GM21390 (cell line): Measurements from ENCODE around the gene KLF13.
"Not testable (repeated sequence)": the region's sequence is repeated elsewhere in the genome, so short reads cannot be mapped to it uniquely, and the experiment has no call there.

Experiments used
- ATAC-seq: cut with Tn5 transposase; IDR thresholded peaks from one replicate; pipeline ENCODE4 v1.9.1; 2021; ENCODE audit not compliant: unreplicated experiment

Gene KLF13

GRCh38 chr15:31344823-31345605 is 18.4 kb downstream of the KLF13 start:
- ATAC-seq: no peak

DNA sequence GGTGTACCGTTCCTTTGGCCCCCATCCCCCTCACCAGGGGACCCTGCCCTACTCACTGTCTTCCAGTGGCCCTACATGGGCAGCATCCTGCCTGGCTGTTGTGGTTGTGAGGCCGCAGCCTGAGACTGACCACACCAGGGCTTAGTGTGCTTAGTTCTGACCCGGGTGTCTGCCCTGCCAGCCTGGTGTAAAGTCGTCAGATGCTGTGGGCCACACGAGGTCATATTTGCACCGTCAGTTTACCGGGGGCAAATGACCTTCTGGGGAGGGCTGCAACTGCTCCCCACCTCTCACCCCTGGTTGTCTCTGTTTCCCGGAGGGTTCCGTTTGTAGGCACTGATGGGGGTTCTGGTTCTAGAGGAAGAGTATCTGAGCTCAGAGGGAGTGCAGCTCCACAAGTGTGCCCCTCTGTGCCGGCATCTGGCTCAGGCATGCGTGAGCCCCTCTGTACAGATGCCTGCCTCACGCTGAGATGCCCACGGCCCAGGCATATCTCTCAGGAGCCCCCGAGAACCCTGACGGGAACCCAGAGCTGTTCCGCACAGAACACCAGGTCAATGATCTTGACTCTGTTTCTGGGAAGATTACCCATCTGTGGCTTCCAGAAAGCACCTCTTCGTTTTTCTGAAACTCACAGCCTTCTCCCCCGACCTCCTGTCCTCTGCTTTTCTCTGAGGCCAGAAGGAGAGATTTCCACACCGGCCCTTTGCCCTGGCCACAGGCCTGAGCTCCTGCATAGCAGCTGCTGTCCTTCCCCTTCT is 19.2 kb downstream of the KLF13 start:
- no peak for ATAC-seq

DNA sequence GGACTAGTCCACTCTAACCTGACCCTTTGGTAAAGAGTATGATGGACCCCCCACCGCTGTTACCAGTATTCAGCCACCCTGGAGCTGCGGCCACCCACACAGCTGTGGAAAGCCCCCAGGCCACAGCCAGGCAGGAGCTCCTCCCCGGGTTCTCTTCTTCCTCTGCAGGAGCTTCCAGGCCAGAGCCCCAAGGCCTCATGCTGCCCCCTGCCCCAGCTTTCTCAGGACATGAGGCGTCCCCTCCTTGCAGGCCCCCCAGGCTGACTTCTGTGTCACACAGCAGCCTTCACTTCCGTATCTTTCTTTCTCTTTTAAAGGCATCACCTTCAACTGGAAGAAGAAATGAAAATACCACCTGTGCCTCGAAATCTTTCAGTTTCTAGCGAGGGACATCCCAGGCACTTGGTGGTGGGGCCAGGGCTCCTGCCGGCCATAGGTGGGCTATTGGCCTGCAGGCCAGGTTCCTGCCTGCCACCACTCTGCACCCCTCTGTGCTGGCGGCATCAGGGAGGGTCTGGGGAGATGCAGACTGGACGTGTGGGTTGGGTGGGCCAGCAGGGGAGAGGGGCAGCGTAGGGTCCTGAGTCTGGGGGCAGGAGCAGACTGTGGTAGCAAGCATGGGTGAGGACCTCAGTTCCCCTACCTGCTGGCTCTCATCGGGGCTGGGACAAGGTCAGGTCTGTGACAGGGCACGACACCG is 19.9 kb downstream of the KLF13 start:
- ATAC-seq: no peak

DNA sequence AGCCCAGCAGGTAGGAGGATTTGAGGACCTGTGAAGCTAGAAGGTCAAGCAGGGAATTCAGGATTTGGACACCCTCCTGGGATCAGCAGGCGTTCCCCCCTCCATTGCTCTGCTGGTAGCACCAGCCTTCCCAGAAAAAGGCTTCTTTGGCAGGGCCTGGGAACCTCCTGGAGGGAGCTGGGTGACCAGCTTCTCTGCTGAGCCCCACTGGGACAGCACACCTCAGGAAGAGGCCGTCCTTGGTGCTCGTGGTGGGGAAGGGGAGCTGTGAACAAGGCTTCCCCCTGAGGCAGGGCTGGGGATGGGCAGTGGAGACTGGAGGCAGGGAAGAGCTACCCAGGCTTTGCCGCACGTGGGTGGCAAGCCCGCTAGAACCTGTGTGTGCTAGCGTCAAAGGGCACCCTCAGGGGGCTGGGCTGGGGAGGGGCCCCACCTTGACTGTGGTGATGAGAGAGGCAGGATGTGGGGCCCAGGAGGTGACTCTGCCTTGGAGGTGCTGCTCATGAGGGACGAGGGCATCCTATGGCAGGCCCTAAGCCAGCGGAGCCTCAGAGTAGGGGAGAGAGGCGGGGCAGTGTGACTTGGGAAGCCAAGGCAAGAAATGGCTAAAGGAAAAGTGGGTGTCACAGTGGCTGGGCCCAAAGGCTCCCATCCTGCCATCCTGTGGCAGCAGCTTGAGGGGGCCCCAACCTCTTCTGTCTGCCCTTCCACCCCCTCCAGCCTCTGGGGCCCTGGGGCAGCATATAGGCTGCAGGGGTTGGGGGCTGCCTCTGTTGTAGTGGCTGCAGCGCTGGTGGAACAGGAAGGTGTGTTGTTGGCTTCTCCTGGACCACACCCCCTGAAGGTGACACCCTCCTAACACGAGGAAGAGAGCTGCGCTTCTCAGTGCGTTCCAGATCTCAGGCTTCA is 20.7 kb downstream of the KLF13 start:
- no peak for ATAC-seq

GRCh38 chr15:31347981-31348803 is 21.6 kb downstream of the KLF13 start:
- ATAC-seq: no peak

DNA sequence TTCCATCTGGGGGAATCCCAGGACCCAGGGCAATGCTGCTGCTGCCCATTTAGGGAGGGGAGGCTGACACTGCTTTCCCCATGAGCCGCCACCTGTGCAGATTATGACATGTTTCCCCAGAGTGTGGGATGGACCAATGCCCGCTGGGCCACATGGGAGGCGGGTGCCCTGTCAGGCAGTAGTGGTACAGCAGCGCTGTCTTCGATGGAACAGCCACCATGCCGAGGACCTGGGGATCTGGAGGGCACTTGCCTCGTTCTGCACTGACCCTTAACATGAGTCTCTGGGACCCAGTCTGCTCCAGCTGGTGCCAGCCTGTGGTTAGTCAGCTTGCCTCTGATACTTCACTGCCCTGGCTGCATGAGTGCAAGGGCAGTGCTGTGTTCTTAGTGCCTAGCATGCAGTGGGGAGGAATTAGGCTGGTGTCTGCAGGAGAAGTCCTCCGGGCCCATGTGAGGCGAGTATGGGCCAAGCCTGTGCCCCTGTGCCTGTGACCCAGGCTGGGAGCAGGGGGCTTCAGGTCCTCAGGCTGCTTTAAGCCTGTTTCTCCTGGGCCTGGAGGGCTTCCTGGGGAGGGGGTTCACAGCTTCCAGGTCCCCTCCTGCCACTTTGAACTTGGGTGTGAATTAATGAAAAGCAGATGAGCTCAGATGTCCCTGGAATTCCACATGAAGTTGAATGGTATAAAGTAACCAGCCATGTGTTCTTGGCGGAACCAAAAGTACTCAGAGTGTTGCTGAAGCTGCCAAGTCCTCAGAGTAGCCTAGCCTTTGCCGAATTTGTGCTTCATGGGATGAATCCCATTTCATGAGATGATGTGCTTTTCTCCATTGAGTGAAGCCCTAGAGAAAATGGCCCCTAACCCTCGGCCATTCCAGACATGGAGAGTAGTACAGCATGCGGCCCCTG is 22.9 kb downstream of the KLF13 start:
- no peak for ATAC-seq

- no peak for ATAC-seq
Measured at GRCh38 chr15:31350771-31351170, 24.1 kb downstream of the KLF13 start.

DNA sequence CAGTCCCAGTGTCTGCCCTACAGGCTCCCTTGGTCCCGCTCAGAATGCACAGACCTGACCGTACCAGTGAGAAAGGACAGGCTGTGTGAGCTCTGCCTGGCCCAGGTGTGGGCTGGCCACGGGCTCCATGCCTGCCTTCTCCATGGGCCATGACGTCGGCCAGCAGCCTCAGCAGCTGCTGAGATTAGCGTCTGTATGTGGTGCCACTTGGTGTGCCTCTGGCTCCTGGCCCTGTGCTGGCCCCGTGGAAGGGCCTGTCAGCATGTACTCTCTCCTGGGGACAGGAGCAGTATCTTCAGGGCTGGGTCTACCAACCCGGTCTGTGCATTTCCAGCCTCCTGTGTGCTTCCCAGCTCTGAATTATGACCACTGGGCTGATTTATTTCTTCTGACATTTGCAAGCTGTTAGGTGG is 25.7 kb downstream of the KLF13 start:
- no peak for ATAC-seq

- peak; percentile 60 for ATAC-seq
Measured at GRCh38 chr15:31352911-31353811, 26.5 kb downstream of the KLF13 start.

DNA sequence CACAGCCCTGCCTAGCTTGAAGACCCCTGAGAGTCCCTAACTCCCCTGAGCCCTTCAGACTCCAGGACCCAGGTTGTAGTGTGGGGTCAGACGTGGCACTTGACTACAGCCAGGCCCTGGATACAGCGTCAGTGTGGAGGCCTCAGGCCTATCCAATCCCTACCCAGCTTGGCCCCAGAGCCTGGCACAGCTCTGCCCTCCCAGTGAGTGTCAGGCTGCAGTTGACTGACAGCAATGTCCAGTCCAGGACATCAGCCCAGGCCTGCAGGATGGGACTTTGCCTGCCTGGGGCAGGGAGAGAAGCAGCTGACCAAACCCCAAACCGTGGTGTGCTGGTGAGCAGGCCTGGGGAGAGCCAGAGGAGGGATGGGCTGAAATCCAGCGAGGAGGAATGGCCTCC is 27.3 kb downstream of the KLF13 start:
- no peak for ATAC-seq

DNA sequence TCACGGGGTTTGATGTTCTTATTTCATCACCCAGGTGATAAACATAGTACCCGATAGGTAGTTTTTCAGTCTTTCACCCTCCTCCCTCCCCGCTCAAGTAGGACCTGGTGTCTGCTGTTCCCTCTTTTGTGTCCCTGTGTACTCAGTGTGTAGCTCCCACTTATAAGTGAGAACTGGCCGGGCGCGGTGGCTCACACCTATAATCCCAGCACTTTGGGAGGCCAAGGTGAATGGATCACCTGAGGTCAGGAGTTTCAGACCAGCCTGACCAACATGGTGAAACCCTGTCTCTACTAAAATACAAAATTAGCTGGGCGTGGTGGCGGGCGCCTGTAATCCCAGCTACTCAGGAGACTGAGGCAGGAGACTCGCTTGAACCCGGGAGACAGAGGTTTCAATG is 29.5 kb downstream of the KLF13 start:
- ATAC-seq: not testable (repeated sequence)

- ATAC-seq: no peak
Measured at GRCh38 chr15:31357148-31357547, 30.5 kb downstream of the KLF13 start.

- ATAC-seq: no peak
Measured at GRCh38 chr15:31358163-31358562, 31.5 kb downstream of the KLF13 start.

DNA sequence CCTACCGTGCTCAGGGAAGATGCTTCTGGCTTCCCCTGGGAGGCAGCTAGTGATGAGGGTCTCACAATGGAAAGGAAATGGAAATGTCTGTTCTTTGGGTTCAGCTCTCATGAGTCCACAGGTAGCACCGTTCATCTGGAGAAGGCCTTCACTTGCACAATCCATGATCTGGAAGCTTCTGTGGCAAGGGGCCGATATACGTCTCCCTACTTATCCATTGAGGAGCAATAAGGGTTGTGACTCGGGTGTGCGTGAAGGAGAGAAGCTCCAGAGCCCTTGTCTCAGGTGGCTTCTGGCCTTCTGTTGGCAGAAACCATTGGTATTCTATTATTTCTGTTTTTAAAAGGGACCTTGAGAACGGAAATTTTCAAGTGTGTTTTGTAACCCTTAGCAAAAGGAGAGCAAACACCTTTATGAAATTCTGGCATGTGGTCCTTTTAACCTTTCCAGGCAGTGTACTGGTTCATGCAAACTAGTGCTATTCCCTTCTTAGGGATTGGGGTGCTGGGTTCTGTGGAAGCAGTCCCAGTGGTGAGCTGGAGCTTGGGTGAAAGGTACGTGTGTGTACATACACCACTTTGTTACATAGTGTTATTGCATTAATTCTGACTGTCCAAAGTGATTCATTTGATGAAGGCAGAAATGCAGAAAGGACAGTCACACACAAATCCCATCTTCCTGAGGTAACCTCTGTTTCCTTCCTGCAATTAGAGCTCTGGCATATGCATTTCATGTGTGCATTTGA is 32.5 kb downstream of the KLF13 start:
- ATAC-seq: no peak

GRCh38 chr15:31359702-31360111 is 33.1 kb downstream of the KLF13 start:
- no peak for ATAC-seq

DNA sequence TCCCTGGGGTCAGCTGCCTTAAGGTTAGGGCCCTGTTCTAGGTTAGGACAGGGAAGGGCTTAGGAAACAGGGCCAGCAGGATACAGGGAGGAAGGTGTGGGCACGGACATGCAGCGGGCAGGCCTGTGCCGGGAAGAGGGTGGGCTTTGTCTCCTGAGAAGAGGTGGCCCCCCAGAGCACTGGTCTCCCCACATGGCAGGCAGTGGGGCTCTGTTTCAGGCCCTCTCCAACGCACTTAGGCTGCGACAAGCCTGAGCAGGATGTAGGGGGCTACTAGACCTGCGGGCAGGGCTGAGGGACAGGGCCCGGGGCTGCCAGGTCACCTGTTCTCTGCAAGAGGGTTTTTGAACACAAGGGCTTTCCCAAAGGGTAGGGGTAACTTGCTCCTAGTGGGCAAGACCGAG is 33.5 kb downstream of the KLF13 start:
- ATAC-seq: no peak
